ENCODE data around the gene NCAM2. TPM values are rescaled to one million over a fixed set of nuclear protein-coding genes. Genes with fewer than 3 reads are reported as not detected.

Gene NCAM2
- total RNA-seq, 4 donors from 2014 or later = 0.31 to 2.3 (median 1.7) TPM

DNA sequence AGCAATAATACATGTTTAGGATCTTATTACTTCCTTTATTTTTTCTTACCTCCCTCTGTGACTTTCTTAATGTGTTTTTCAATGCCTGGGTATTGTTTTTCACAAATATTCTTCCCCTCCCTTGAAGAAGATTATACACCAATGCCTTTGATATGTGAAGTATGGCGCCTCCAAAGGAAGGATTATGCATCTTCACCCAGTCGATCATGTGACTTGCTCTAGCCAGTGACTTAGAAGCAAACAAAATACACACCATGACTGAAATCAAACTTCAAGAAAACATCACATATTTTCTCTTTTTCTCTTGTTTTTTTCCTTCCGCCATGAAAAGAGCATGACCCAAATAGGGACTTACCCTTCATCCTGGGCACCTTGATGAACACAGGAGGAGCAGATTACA lies 297.1 kb downstream of the NCAM2 start:
- no peak for ATAC-seq (ENCODE audit: low FRiP score)
- TF ChIP-seq, protein P1, sequence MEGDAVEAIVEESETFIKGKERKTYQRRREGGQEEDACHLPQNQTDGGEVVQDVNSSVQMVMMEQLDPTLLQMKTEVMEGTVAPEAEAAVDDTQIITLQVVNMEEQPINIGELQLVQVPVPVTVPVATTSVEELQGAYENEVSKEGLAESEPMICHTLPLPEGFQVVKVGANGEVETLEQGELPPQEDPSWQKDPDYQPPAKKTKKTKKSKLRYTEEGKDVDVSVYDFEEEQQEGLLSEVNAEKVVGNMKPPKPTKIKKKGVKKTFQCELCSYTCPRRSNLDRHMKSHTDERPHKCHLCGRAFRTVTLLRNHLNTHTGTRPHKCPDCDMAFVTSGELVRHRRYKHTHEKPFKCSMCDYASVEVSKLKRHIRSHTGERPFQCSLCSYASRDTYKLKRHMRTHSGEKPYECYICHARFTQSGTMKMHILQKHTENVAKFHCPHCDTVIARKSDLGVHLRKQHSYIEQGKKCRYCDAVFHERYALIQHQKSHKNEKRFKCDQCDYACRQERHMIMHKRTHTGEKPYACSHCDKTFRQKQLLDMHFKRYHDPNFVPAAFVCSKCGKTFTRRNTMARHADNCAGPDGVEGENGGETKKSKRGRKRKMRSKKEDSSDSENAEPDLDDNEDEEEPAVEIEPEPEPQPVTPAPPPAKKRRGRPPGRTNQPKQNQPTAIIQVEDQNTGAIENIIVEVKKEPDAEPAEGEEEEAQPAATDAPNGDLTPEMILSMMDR (IDR thresholded peaks at IDR 0.05) = no peak
- DNase-seq (ENCODE audit: low spot score) = no peak

- ATAC-seq (ENCODE audit: low FRiP score) (no peak), DNase-seq (ENCODE audit: low spot score) (no peak)
- TF ChIP-seq, protein P1 (IDR thresholded peaks at IDR 0.05) = no peak
Measured at GRCh38 chr21:21297211-21297610, 299.0 kb downstream of the NCAM2 start.

DNA sequence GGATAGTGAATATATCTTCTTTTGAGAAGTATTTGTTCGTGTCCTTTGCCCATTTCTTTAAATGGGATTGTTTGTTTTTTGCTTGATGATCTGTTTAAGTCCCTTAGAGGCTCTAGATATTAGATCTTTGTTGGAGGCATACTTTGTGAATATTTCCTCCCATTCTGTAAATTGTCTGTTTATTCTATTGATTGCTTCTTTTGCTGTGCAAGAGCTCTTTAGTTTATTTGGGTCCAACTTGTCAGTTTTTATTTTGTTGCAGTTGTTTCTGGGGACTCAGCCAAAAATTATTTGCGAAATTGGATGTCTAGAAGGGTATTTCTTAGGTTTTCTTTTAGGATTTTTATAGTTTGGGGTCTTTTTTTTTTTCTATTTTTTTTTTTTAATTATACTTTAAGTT lies 302.8 kb downstream of the NCAM2 start:
- ATAC-seq (ENCODE audit: low FRiP score) (no peak), DNase-seq (ENCODE audit: low spot score) (no peak)
- TF ChIP-seq, protein P1 (IDR thresholded peaks at IDR 0.05) = no peak

GRCh38 chr21:21309510-21309909 lies 311.3 kb downstream of the NCAM2 start:
- ATAC-seq (ENCODE audit: low FRiP score) (no peak), DNase-seq (ENCODE audit: low spot score) (no peak)
- TF ChIP-seq, protein P1 (IDR thresholded peaks at IDR 0.05) = no peak

DNA sequence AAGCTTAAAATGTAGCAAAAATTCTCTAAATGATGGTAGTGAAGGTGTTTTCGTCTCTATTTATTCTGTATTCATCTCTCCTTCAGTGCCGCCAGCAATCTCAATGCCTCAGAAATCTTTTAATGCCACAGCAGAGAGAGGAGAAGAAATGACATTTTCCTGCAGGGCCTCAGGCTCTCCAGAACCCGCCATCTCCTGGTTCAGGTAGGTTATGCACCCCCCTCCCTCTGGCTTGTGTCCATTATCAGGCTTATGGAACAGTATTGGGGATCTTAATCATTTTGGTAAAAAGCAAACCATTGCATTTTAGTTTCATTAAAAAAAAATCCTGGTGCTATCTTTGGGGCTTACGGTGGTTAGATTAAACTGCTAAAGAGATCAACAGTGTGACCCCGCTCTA lies 326.1 kb downstream of the NCAM2 start:
- TF ChIP-seq, protein P1 (IDR thresholded peaks at IDR 0.05) = no peak
- DNase-seq (ENCODE audit: low spot score) = no peak
- no peak for ATAC-seq (ENCODE audit: low FRiP score)

- TF ChIP-seq, protein P1 (IDR thresholded peaks at IDR 0.05) = no peak
- DNase-seq (ENCODE audit: low spot score) (no peak), ATAC-seq (ENCODE audit: low FRiP score) (no peak)
Measured at GRCh38 chr21:21332492-21332891, 334.3 kb downstream of the NCAM2 start.

DNA sequence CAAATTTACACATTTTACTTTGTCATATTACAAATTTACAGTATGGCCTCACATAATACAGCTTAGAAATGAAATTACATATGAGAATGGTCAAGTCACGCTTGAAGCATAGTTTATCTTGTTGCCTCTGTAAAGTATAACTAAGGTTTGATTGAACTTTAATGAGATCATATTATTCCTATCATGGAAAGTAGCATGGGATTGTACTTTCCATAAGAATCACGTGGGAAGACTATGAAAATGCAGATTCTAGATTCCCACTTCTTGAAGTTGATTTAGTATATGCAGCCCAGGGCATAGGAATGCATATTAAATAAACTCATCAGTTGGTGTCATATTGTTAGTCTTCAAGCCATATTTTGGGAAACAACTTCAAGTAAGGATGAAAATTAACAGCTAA lies 342.8 kb downstream of the NCAM2 start:
- TF ChIP-seq, protein P1 (IDR thresholded peaks at IDR 0.05) = no peak
- no peak for ATAC-seq (ENCODE audit: low FRiP score)

More for the DNA sequence above, 342.8 kb downstream of the NCAM2 start:
- no peak for DNase-seq (ENCODE audit: low spot score)
